GM12878 (cell line): Measurements from ENCODE around the gene PXT1. TPM values are rescaled to one million over a fixed set of nuclear protein-coding genes. Genes with fewer than 3 reads are reported as not detected.
A peak's percentile ranks its signal among the peaks of the same experiment; 100 is the strongest.

Experiments
- ATAC-seq: fragments of 200-7000 bp; cut with Tn5 transposase; 3 replicates; pipeline ENCODE4 v1.9.1; 2020; ENCODE audit warnings: mild to moderate bottlenecking, moderate library complexity
- BruUV-seq: library from RNA; stranded (reverse); fragments of 400-500 nt; replicated peaks from 2 replicates; lab custom pipeline; 2021; lab: Mats Ljungman, UMichigan
- CTCF ChIA-PET: fragments of 300-600 bp; sonication (Branson Sonifier 250); formaldehyde crosslinking; extraction: SDS; loops from one replicate; lab custom pipeline; 2021; ENCODE audit warnings: inconsistent platforms; lab: Yijun Ruan, JAX
- POLR2A ChIA-PET: fragments of 350-600 bp; formaldehyde crosslinking; extraction: SDS; loops from one replicate; lab custom pipeline; 2021; ENCODE audit warnings: inconsistent platforms; lab: Charles Lee
- RAD21 ChIA-PET: fragments of 300-600 bp; sonication (Branson Sonifier 250); formaldehyde crosslinking; loops from one replicate; lab custom pipeline; 2023; ENCODE audit warnings: antibody characterized with exemption; ENCODE audit not compliant: unreplicated experiment; lab: Charles Lee
- SMC1A ChIA-PET: fragments of 300-600 bp; sonication (Branson Sonifier 250); formaldehyde crosslinking; loops from one replicate; lab custom pipeline; 2023; ENCODE audit not compliant: unreplicated experiment, uncharacterized antibody; lab: Charles Lee
- DNase-seq: peaks from one replicate; pipeline ENCODE4 v3.0.0-alpha.2; 2011; ENCODE audit warnings: low read depth, low spot score
- FAIRE-seq: peaks from 3 replicates; lab custom pipeline; 2011; peaks lifted over from hg19 to GRCh38; lab: Jason Lieb, UNC
- H2AFZ ChIP-seq: 2 replicates; pipeline ENCODE4 v1.6.0; 2011; ENCODE audit warnings: low read depth, low read length, control low read depth; ENCODE audit not compliant: control insufficient read depth
- H3K27ac ChIP-seq: 2 replicates; pipeline ENCODE4 v1.5.1; 2011; ENCODE audit warnings: control low read depth; ENCODE audit not compliant: control insufficient read depth, insufficient read depth
- H3K27me3 ChIP-seq, 2 experiments: replicated peaks in 1 of 2; 2 replicates each; pipeline versions ENCODE4 v1.6.0 to v1.6.1; 2011; ENCODE audit warnings: low read length in 1 of 2; ENCODE audit not compliant: control insufficient read depth in 2 of 2, insufficient read depth in 2 of 2
- H3K36me3 ChIP-seq, 2 experiments: 2 replicates each; pipeline ENCODE4 v1.5.1; 2011; ENCODE audit warnings: low read length in 1 of 2; ENCODE audit not compliant: control insufficient read depth in 2 of 2, insufficient read depth in 2 of 2
- H3K4me1 ChIP-seq: 2 replicates; pipeline ENCODE4 v1.6.1; 2011; ENCODE audit warnings: mild to moderate bottlenecking, low read length, moderate library complexity, mixed read lengths; ENCODE audit not compliant: control insufficient read depth, insufficient read depth
- H3K4me2 ChIP-seq: 2 replicates; pipeline ENCODE4 v1.6.0; 2011; ENCODE audit warnings: control low read depth; ENCODE audit not compliant: control insufficient read depth, insufficient read depth
- H3K4me3 ChIP-seq: fragments of 200-600 bp; sonication (generic); 2 replicates; pipeline ENCODE4 v1.5.1; 2016
- H3K79me2 ChIP-seq: 2 replicates; pipeline ENCODE4 v1.6.0; 2011; ENCODE audit warnings: low read length; ENCODE audit not compliant: control insufficient read depth, insufficient read depth
- H3K9ac ChIP-seq: 2 replicates; pipeline ENCODE4 v1.8.0; 2011; ENCODE audit warnings: low read length, control low read depth, mixed read lengths; ENCODE audit not compliant: control insufficient read depth, insufficient read depth
- H3K9me3 ChIP-seq: replicated peaks from 3 replicates; pipeline ENCODE4 v1.5.1; 2011; ENCODE audit warnings: mild to moderate bottlenecking, low read length; ENCODE audit not compliant: control insufficient read depth, insufficient read depth
- H4K20me1 ChIP-seq: 2 replicates; pipeline ENCODE4 v1.6.0; 2011; ENCODE audit not compliant: control insufficient read depth, insufficient read depth
- BMI1 ChIP-seq: fragments of 450-650 bp; IDR thresholded peaks from 2 replicates; pipeline ENCODE4 v1.6.1; 2016; ENCODE audit warnings: mild to moderate bottlenecking, moderate library complexity, borderline replicate concordance
- EED ChIP-seq: sonication (generic); IDR thresholded peaks from 2 replicates; pipeline ENCODE4 v1.6.1; 2016; ENCODE audit warnings: antibody characterized with exemption, low read depth
- ETV6 ChIP-seq, 2 experiments: fragments of 450-650 bp in 1 of 2; IDR thresholded peaks in 1 of 2; conservative IDR thresholded peaks in 1 of 2; 2 replicates each; pipeline ENCODE4 v1.6.1; 2014; ENCODE audit warnings: antibody characterized with exemption in 1 of 2, borderline replicate concordance in 1 of 2, low read depth in 1 of 2, mild to moderate bottlenecking in 1 of 2, moderate library complexity in 1 of 2
- IKZF1 ChIP-seq: fragments of 450-650 bp; conservative IDR thresholded peaks from 2 replicates; pipeline ENCODE4 v1.6.1; 2017; ENCODE audit warnings: antibody characterized with exemption, mild to moderate bottlenecking
- IKZF2 ChIP-seq, 2 experiments: fragments of 450-650 bp; IDR thresholded peaks; 2 replicates each; pipeline ENCODE4 v1.6.1; 2017; ENCODE audit warnings: mild to moderate bottlenecking in 2 of 2, moderate library complexity in 2 of 2
- NR2F1 ChIP-seq: fragments of 450-650 bp; conservative IDR thresholded peaks from 2 replicates; pipeline ENCODE4 v1.6.1; 2017; ENCODE audit warnings: mild to moderate bottlenecking
- RAD21 ChIP-seq: IDR thresholded peaks from 2 replicates; pipeline ENCODE4 v1.6.1; 2011; ENCODE audit warnings: mild to moderate bottlenecking, low read depth, low read length, moderate library complexity; ENCODE audit not compliant: insufficient read depth
- RFX5 ChIP-seq: IDR thresholded peaks from 2 replicates; pipeline ENCODE4 v1.6.1; 2011; ENCODE audit warnings: low read depth, low read length, improper control_type of control experiment
- YBX1 ChIP-seq: fragments of 450-650 bp; IDR thresholded peaks from 2 replicates; pipeline ENCODE4 v1.6.1; 2016; ENCODE audit warnings: antibody characterized with exemption
- YY1 ChIP-seq: IDR thresholded peaks from 2 replicates; pipeline ENCODE4 v1.6.1; 2011; ENCODE audit warnings: low read depth, mild to moderate bottlenecking, low read length
- ZNF217 ChIP-seq: fragments of 450-650 bp; IDR thresholded peaks from 2 replicates; pipeline ENCODE4 v1.6.1; 2017; ENCODE audit warnings: antibody characterized with exemption, mild to moderate bottlenecking
- WGBS: methylation state at CpG from one replicate; pipeline ENCODE4 v1.1.6; 2016; ENCODE audit warnings: low lambda C conversion rate; ENCODE audit not compliant: insufficient replicate concordance, insufficient coverage; ENCODE audit errors: missing lambda C conversion rate; 5-methylcytosine and 5-hydroxymethylcytosine counted together
- in situ Hi-C: fragments of 300-500 bp; cut with MboI; formaldehyde crosslinking; loops from 9 replicates; pipeline ENCODE4 v1.14.3; 2018; ENCODE audit warnings: mixed read lengths
- intact Hi-C: fragments of 100-400 bp; cut with micrococcal nuclease; formaldehyde crosslinking; loops from one replicate; pipeline ENCODE4 v1.14.2; 2022; ENCODE audit not compliant: unreplicated experiment
- polyA plus RNA-seq, 11 experiments: library from polyadenylated mRNA; depleted of rRNA in 4 of 11; unstranded in 6 of 11; stranded (reverse) in 5 of 11; fragments of >200 nt; fragmentation: Nextera tagmentation in 4 of 11; fragmentation: Illumina TruSeq in 1 of 11; extraction: Ambion mirVana in 4 of 11; extraction: Trizol in 1 of 11; gene quantifications; 1 replicate in 1 of 11; 2 replicates in 10 of 11; pipeline versions ENCODE4 v1.2.1 to v1.2.3, GENCODE V29; 2011 to 2016; ENCODE audit warnings: inconsistent platforms in 2 of 11, missing spikeins in 2 of 11, low read depth in 1 of 11
- total RNA-seq, 4 experiments: library from RNA; depleted of rRNA in 3 of 4; stranded (reverse); fragments of >200 nt in 3 of 4; fragmentation: Illumina TruSeq in 1 of 4; extraction: Trizol in 1 of 4; gene quantifications; 2 replicates each; pipeline versions ENCODE4 v1.2.1 to v1.2.3, GENCODE V29; 2013 to 2021
- TF ChIP-seq, protein P1 (sequence below): fragments of 450-650 bp; IDR thresholded peaks from 2 replicates; pipeline ENCODE4 v1.6.1; 2016; ENCODE audit warnings: mild to moderate bottlenecking
- TF ChIP-seq, protein P2 (sequence below): IDR thresholded peaks from 2 replicates; pipeline ENCODE4 v1.6.1; 2012; ENCODE audit warnings: low read depth, low read length, improper control_type of control experiment
- TF ChIP-seq, protein P3 (sequence below): fragments of 450-650 bp; IDR thresholded peaks from 2 replicates; pipeline ENCODE4 v1.6.1; 2016; ENCODE audit warnings: mild to moderate bottlenecking, moderate library complexity, borderline replicate concordance

The PXT1 gene
- total and polyA plus RNA-seq, 10 of the 15 experiments (the other 5 are each of a cell fraction or from before 2014, with no cell fraction given): 0.27 to 2.9 (median 0.50) TPM

DNA sequence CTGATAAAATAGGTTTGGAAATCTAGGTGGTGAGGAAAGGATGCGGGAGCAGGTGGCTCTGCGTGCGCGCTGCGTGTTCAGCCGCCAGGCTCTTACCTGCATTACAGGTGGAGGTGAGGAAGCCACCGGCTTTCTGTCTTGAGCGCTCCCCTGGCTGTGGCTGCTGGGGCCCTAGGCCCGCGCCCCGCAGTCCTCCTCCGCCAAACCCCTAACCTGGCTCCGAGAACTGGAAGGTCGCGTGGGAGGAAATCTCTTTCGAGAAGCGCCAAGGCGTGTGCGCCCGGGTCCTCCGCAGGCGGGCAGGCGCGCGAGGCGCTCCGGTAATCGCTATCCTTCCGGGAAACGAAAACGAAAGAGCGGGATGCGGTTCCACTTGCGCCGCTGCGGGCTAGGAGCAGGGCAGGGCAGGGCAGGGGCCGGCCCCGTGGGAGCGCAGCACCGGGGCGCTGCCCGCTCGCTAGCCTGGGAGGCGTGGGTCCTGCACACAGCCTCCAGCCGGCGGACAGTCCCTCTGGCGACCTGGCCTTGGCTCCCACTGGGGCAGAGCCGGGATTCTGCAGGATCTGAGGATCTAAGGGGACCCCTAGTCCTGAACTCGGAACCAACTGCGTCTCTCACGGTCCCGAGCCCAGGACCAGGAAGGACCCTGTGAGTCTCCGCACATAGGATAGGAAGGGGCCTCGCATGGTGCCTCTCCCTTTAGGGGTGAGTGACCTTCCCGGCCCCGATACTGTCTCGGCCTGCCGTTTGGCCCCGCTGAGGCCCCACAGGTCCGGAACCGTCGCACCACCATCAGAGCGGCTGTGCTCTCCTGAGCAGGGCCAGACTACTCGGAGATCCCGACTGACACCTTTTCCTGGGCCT is 55.0 kb downstream of the PXT1 start, which contains the start of gene ETV7:
Gene ETV7 (minus strand): TSS at position 230 of the 864 bp plus-strand sequence. CDS start 128 bp downstream, at position 102.
- POLR2A ChIA-PET: interaction anchor here (0.6 to 1.2 kb wide), 2 partner anchors 23 to 726 kb away, joined by 3 read pairs; no protein-coding TSS in a partner anchor
- 5% methylated on average over 62 of the region's 65 CpGs for WGBS
- peak; percentile 79 for ATAC-seq
- peaks cover 33% of the 10 kb centered on the region for H3K4me1 ChIP-seq
- DNase-seq: no peak
- SMC1A ChIA-PET: no interaction called here
- RAD21 ChIA-PET: interaction anchor here (1.4 kb wide), 1 partner anchor 29 kb away, joined by 4 read pairs; no protein-coding TSS in a partner anchor
- peak within 1 kb of the TSS; percentile 63 for H3K9ac ChIP-seq
- peaks cover 3 to 4% of the 10 kb centered on the region in 2 experiments; a peak in 2 of 4 replicates for H3K27me3 ChIP-seq
- intact Hi-C loops (no loop called here), in situ Hi-C loops (no loop called here)
- FAIRE-seq: no peak
- BruUV-seq: no TSS peak
- H3K9me3 ChIP-seq: no peaks in the 10 kb centered on the region
- H3K4me2 ChIP-seq: peak within 1 kb of the TSS; percentile 99
- H3K36me3 ChIP-seq: no peaks in the 10 kb centered on the region
- CTCF ChIA-PET: interaction anchor here (0.6 to 1.6 kb wide), 2 partner anchors 22 to 172 kb away, joined by 3 to 4 read pairs; no protein-coding TSS in a partner anchor
- H2AFZ ChIP-seq: peak within 1 kb of the TSS; percentile 76
- H3K79me2 ChIP-seq: peaks cover 2% of the 10 kb centered on the region; the same call in 1 of the 2 replicates
- H3K4me3 ChIP-seq: peak within 1 kb of the TSS; percentile 68
- no peaks in the 10 kb centered on the region for H4K20me1 ChIP-seq
- peak within 1 kb of the TSS; percentile 6 for H3K27ac ChIP-seq
- 0 out of 2 replicates have a peak, but pooled peaks have one; percentile 35 for TF ChIP-seq NR2F1
- peak; percentile 63 for TF ChIP-seq IKZF1
- TF ChIP-seq EED: peak; percentile 74; the same call in 1 of the 2 replicates
- TF ChIP-seq ETV6 (conservative IDR thresholded peaks at IDR 0.05 in 1 of 2, IDR thresholded peaks at IDR 0.05 in 1 of 2; ENCODE audit: borderline replicate concordance in 1 of 2, low read depth in 1 of 2): peak in 1 of 2 experiments; percentile 44; a peak in 1 of 4 replicates
- TF ChIP-seq RAD21: no peak
- no peak for TF ChIP-seq YBX1
- TF ChIP-seq, protein P1, sequence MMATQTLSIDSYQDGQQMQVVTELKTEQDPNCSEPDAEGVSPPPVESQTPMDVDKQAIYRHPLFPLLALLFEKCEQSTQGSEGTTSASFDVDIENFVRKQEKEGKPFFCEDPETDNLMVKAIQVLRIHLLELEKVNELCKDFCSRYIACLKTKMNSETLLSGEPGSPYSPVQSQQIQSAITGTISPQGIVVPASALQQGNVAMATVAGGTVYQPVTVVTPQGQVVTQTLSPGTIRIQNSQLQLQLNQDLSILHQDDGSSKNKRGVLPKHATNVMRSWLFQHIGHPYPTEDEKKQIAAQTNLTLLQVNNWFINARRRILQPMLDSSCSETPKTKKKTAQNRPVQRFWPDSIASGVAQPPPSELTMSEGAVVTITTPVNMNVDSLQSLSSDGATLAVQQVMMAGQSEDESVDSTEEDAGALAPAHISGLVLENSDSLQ: no peak
- TF ChIP-seq RFX5: no peak
- TF ChIP-seq, protein P2, sequence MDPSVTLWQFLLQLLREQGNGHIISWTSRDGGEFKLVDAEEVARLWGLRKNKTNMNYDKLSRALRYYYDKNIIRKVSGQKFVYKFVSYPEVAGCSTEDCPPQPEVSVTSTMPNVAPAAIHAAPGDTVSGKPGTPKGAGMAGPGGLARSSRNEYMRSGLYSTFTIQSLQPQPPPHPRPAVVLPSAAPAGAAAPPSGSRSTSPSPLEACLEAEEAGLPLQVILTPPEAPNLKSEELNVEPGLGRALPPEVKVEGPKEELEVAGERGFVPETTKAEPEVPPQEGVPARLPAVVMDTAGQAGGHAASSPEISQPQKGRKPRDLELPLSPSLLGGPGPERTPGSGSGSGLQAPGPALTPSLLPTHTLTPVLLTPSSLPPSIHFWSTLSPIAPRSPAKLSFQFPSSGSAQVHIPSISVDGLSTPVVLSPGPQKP: no peak
- no peak for TF ChIP-seq YY1
- TF ChIP-seq, protein P3, sequence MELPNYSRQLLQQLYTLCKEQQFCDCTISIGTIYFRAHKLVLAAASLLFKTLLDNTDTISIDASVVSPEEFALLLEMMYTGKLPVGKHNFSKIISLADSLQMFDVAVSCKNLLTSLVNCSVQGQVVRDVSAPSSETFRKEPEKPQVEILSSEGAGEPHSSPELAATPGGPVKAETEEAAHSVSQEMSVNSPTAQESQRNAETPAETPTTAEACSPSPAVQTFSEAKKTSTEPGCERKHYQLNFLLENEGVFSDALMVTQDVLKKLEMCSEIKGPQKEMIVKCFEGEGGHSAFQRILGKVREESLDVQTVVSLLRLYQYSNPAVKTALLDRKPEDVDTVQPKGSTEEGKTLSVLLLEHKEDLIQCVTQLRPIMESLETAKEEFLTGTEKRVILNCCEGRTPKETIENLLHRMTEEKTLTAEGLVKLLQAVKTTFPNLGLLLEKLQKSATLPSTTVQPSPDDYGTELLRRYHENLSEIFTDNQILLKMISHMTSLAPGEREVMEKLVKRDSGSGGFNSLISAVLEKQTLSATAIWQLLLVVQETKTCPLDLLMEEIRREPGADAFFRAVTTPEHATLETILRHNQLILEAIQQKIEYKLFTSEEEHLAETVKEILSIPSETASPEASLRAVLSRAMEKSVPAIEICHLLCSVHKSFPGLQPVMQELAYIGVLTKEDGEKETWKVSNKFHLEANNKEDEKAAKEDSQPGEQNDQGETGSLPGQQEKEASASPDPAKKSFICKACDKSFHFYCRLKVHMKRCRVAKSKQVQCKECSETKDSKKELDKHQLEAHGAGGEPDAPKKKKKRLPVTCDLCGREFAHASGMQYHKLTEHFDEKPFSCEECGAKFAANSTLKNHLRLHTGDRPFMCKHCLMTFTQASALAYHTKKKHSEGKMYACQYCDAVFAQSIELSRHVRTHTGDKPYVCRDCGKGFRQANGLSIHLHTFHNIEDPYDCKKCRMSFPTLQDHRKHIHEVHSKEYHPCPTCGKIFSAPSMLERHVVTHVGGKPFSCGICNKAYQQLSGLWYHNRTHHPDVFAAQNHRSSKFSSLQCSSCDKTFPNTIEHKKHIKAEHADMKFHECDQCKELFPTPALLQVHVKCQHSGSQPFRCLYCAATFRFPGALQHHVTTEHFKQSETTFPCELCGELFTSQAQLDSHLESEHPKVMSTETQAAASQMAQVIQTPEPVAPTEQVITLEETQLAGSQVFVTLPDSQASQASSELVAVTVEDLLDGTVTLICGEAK: no peak; the same call in 1 of the 2 replicates
- no peak for TF ChIP-seq IKZF2 (IDR thresholded peaks at IDR 0.05)
- no peak for TF ChIP-seq BMI1
- 0 out of 2 replicates have a peak, but pooled peaks have one; percentile 46 for TF ChIP-seq ZNF217
